Transverse colon (tissue), 4 donors: ENCODE measurements around the gene ZNF396. TPM values are rescaled to one million over a fixed set of nuclear protein-coding genes. Genes with fewer than 3 reads are reported as not detected.

Source experiments
- DNase-seq: peaks from one replicate; pipeline ENCODE4 v3.0.0-alpha.2; 2019
- H3K27ac ChIP-seq, 4 donors: fragments of 200-600 bp; sonication (generic); 2 replicates each; pipeline ENCODE4 v1.5.1; 2016 to 2018; ENCODE audit warnings: inconsistent platforms in 4 of 4
- H3K27me3 ChIP-seq: fragments of 200-600 bp; sonication (generic); 2 replicates; pipeline ENCODE4 v1.5.1; 2017; ENCODE audit warnings: inconsistent platforms
- H3K36me3 ChIP-seq, 4 donors: fragments of 200-600 bp; sonication (generic); 2 replicates each; pipeline ENCODE4 v1.5.1; 2017 to 2019; ENCODE audit warnings: inconsistent platforms in 4 of 4
- H3K4me1 ChIP-seq, 4 donors: fragments of 200-600 bp; sonication (generic); 2 replicates each; pipeline ENCODE4 v1.5.1; 2017 to 2020; ENCODE audit warnings: inconsistent platforms in 4 of 4
- H3K4me3 ChIP-seq, 4 donors: fragments of 200-600 bp; sonication (generic); 1 replicate in 1 of 4; 2 replicates in 3 of 4; pipeline versions ENCODE4 v1.5.1 to v1.6.1; 2017 to 2019; ENCODE audit warnings: inconsistent platforms in 4 of 4
- H3K9me3 ChIP-seq, 2 donors: fragments of 200-600 bp; sonication (generic); 2 replicates each; pipeline ENCODE4 v1.5.1; 2017 to 2019; ENCODE audit warnings: inconsistent platforms in 2 of 2
- CTCF ChIP-seq, 5 experiments: fragments of 200-600 bp in 3 of 5; fragments of 450-650 bp in 2 of 5; sonication (generic) in 3 of 5; IDR thresholded peaks; 1 replicate in 2 of 5; 2 replicates in 3 of 5; pipeline ENCODE4 v1.5.1; 2016 to 2017; ENCODE audit warnings: antibody characterized with exemption in 5 of 5, inconsistent platforms in 3 of 5, mild to moderate bottlenecking in 2 of 5, moderate library complexity in 1 of 5
- EP300 ChIP-seq: sonication (generic); formaldehyde crosslinking; IDR thresholded peaks from one replicate; pipeline ENCODE4 v1.6.1; 2017; ENCODE audit warnings: antibody characterized with exemption, low read depth
- POLR2A ChIP-seq: fragments of 450-650 bp; IDR thresholded peaks from one replicate; pipeline ENCODE4 v1.6.1; 2016; ENCODE audit warnings: antibody characterized with exemption, mild to moderate bottlenecking, moderate library complexity
- POLR2AphosphoS5 ChIP-seq, 3 donors: sonication (generic); formaldehyde crosslinking; IDR thresholded peaks; one replicate each; pipeline ENCODE4 v1.6.1; 2016; ENCODE audit warnings: antibody characterized with exemption in 3 of 3
- WGBS, 2 donors: methylation state at CpG; one replicate each; pipeline ENCODE4 v1.1.5; 2018; ENCODE audit warnings: low coverage in 1 of 2; 5-methylcytosine and 5-hydroxymethylcytosine counted together
- in situ Hi-C, 4 donors: fragments of 200-750 bp; cut with MboI; loops; one replicate each; pipeline versions ENCODE4 v1.15.0 to v1.15.1; 2017; ENCODE audit warnings: low sequenced_read_pairs in 3 of 4, low pct_ligation_motif_present in 1 of 4, low pct_unique_long_range_greater_than_20kb in 1 of 4
- intact Hi-C: fragments of 100-400 bp; cut with DNase I; formaldehyde crosslinking; loops from one replicate; pipeline ENCODE4 v1.15.1; 2023; ENCODE audit warnings: low total_unique reads
- total RNA-seq, 4 donors: library from RNA; depleted of rRNA; stranded (reverse); fragments of >200 nt; gene quantifications; one replicate each; pipeline ENCODE4 v1.1.0, GENCODE V29; 2016

ZNF396 gene
- total RNA-seq, 4 donors from 2014 or later = 2.7 to 11.6 (median 3.3) TPM; not detected in 1

- H3K9me3 ChIP-seq = peaks cover 0 to 1% of the 10 kb centered on the region in 2 donors
- peaks cover 0 to 43% (median 23%) of the 10 kb centered on the region in 4 donors for H3K4me1 ChIP-seq
- TF ChIP-seq CTCF (IDR thresholded peaks at IDR 0.05) = no peak
- no peak for TF ChIP-seq POLR2AphosphoS5 (IDR thresholded peaks at IDR 0.05)
- TF ChIP-seq POLR2A = no peak
- TF ChIP-seq EP300 = no peak
- no peaks in the 10 kb centered on the region for H3K27me3 ChIP-seq
- no peak overlapping the region for H3K4me3 ChIP-seq
- no peak for DNase-seq
- in situ Hi-C loops = no loop called here
- H3K36me3 ChIP-seq = no peaks in the 10 kb centered on the region
- intact Hi-C loops = no loop called here
- H3K27ac ChIP-seq = peak overlapping the region in 1 of 4 donors; percentile 6
- WGBS, 2 donors = 97 to 100% methylated on average over 1 to 4 of the region's 4 CpGs
Measured at GRCh38 chr18:35411625-35412351, 34.7 kb upstream of the ZNF396 start.

GRCh38 chr18:35410561-35410960 is 33.4 kb upstream of the ZNF396 start:
- H3K27me3 ChIP-seq = no peaks in the 10 kb centered on the region
- no peaks in the 10 kb centered on the region for H3K36me3 ChIP-seq
- in situ Hi-C loops (no loop called here), intact Hi-C loops (no loop called here)
- H3K4me1 ChIP-seq = peaks cover 0 to 43% (median 23%) of the 10 kb centered on the region in 4 donors
- H3K27ac ChIP-seq = peak overlapping the region in 1 of 4 donors; percentile 62
- TF ChIP-seq EP300 (no peak), POLR2A (no peak), CTCF (IDR thresholded peaks at IDR 0.05) (no peak), POLR2AphosphoS5 (IDR thresholded peaks at IDR 0.05) (no peak)
- H3K4me3 ChIP-seq = no peak overlapping the region
- no peak for DNase-seq
- 71 to 80% methylated on average over 3 to 7 of the region's 7 CpGs for WGBS, 2 donors
- H3K9me3 ChIP-seq = no peaks in the 10 kb centered on the region

GRCh38 chr18:35409911-35410310 is 32.8 kb upstream of the ZNF396 start:
- no peaks in the 10 kb centered on the region for H3K27me3 ChIP-seq
- peak; percentile 56 for DNase-seq
- peaks cover 0 to 43% (median 23%) of the 10 kb centered on the region in 4 donors for H3K4me1 ChIP-seq
- H3K27ac ChIP-seq = peak overlapping the region; percentile 24 to 62 (median 56)
- intact Hi-C loops (no loop called here), in situ Hi-C loops (no loop called here)
- H3K9me3 ChIP-seq = no peaks in the 10 kb centered on the region
- no peaks in the 10 kb centered on the region for H3K36me3 ChIP-seq
- H3K4me3 ChIP-seq = no peak overlapping the region
- 52 to 60% methylated on average over 3 of the region's 3 CpGs for WGBS, 2 donors
- TF ChIP-seq CTCF (IDR thresholded peaks at IDR 0.05) (no peak), POLR2AphosphoS5 (IDR thresholded peaks at IDR 0.05) (peak in 2 of 3 donors; percentile 17 to 27), EP300 (no peak), POLR2A (peak; percentile 16)

- peak overlapping the region; percentile 24 to 62 (median 48) for H3K27ac ChIP-seq
- peak; percentile 86 for DNase-seq
- no peaks in the 10 kb centered on the region for H3K27me3 ChIP-seq
- H3K36me3 ChIP-seq = no peaks in the 10 kb centered on the region
- in situ Hi-C loops (no loop called here), intact Hi-C loops (no loop called here)
- no peaks in the 10 kb centered on the region for H3K9me3 ChIP-seq
- H3K4me3 ChIP-seq = no peak overlapping the region
- no peak for TF ChIP-seq POLR2A
- no peak for TF ChIP-seq CTCF (IDR thresholded peaks at IDR 0.05)
- TF ChIP-seq EP300 = no peak
- no peak for TF ChIP-seq POLR2AphosphoS5 (IDR thresholded peaks at IDR 0.05)
- H3K4me1 ChIP-seq = peaks cover 0 to 43% (median 23%) of the 10 kb centered on the region in 4 donors
- whole genome bisulfite sequencing, 2 donors = 60 to 65% methylated on average over 3 to 5 of the region's 5 CpGs
Measured at GRCh38 chr18:35408843-35409261, 31.7 kb upstream of the ZNF396 start.
